Endodermal cell (in vitro differentiated cells): Measurements from ENCODE around the gene RAB41. TPM values are rescaled to one million over a fixed set of nuclear protein-coding genes. Genes with fewer than 3 reads are reported as not detected.

Experiments
- DNase-seq: peaks from one replicate; pipeline ENCODE4 v3.0.0-alpha.2; 2017
- H3K27ac ChIP-seq: 2 replicates; pipeline ENCODE4 v1.5.1; 2013; ENCODE audit warnings: mild to moderate bottlenecking, low read depth, low read length, moderate library complexity
- H3K27me3 ChIP-seq: 2 replicates; pipeline ENCODE4 v1.6.1; 2013; ENCODE audit warnings: mild to moderate bottlenecking, low read length, moderate library complexity; ENCODE audit not compliant: insufficient read depth, control insufficient read depth, poor library complexity, severe bottlenecking
- H3K36me3 ChIP-seq: 2 replicates; pipeline ENCODE4 v1.7.0; 2013; ENCODE audit warnings: mild to moderate bottlenecking, low read length, moderate library complexity; ENCODE audit not compliant: control insufficient read depth, insufficient read depth
- H3K4me1 ChIP-seq: one replicate; pipeline ENCODE4 v1.7.0; 2013; ENCODE audit warnings: low read length; ENCODE audit not compliant: control insufficient read depth, insufficient read depth
- H3K4me3 ChIP-seq: 2 replicates; pipeline ENCODE4 v1.5.1; 2013; ENCODE audit warnings: mild to moderate bottlenecking, low read length, moderate library complexity
- H3K9ac ChIP-seq: 2 replicates; pipeline ENCODE4 v1.6.1; 2013; ENCODE audit warnings: mild to moderate bottlenecking, low read length, moderate library complexity; ENCODE audit not compliant: poor library complexity, severe bottlenecking; ENCODE audit errors: extremely low read depth
- H3K9me3 ChIP-seq: 2 replicates; pipeline ENCODE4 v1.6.1; 2013; ENCODE audit warnings: mild to moderate bottlenecking, low read length, moderate library complexity; ENCODE audit not compliant: control insufficient read depth
- H3K27ac Mint-ChIP-seq: 2 replicates; pipeline ENCODE4 v1.8.0; 2020; ENCODE audit warnings: mixed read lengths
- H3K27me3 Mint-ChIP-seq: 2 replicates; pipeline ENCODE4 v1.8.0; 2021; ENCODE audit warnings: mild to moderate bottlenecking, mixed read lengths; ENCODE audit not compliant: insufficient read depth
- H3K36me3 Mint-ChIP-seq: 2 replicates; pipeline ENCODE4 v1.8.0; 2020; ENCODE audit warnings: low read depth, mixed read lengths
- H3K4me1 Mint-ChIP-seq: 2 replicates; pipeline ENCODE4 v1.8.0; 2020; ENCODE audit warnings: mixed read lengths
- H3K4me3 Mint-ChIP-seq: 2 replicates; pipeline ENCODE4 v1.8.0; 2020; ENCODE audit warnings: mild to moderate bottlenecking, moderate library complexity, mixed read lengths
- H3K9me3 Mint-ChIP-seq: 2 replicates; pipeline ENCODE4 v1.8.0; 2020; ENCODE audit warnings: mild to moderate bottlenecking, mixed read lengths
- CTCF ChIP-seq: fragments of 200-600 bp; sonication (generic); conservative IDR thresholded peaks from 2 replicates; pipeline ENCODE4 v1.5.0; 2021; ENCODE audit warnings: antibody characterized with exemption, mild to moderate bottlenecking
- WGBS, 2 experiments: methylation state at CpG; one replicate each; pipeline versions ENCODE4 v1.1.5 to v1.1.7; 2013; ENCODE audit warnings: missing lambda C conversion rate in 2 of 2, mixed read lengths in 1 of 2; ENCODE audit not compliant: insufficient coverage in 1 of 2, insufficient read length in 1 of 2; 5-methylcytosine and 5-hydroxymethylcytosine counted together
- total RNA-seq, 2 donors: library from RNA; stranded (reverse); fragmentation: NEBNext Ultra II Directional in 1 of 2; extraction: Animal tissue kit (Norgen Biotek cat#: 25700) in 1 of 2; gene quantifications; 2 replicates in 1 of 2; 3 replicates in 1 of 2; pipeline ENCODE4 v1.2.1, GENCODE V29; 2021

Gene RAB41
- total RNA-seq, 2 donors from 2014 or later, result not detected

- H3K27ac Mint-ChIP-seq, result no peak overlapping the region
- no peak overlapping the region for H3K9ac ChIP-seq
- H3K9me3 Mint-ChIP-seq, result peaks cover 63% of the 10 kb centered on the region
- peaks cover 2% of the 10 kb centered on the region for H3K4me1 ChIP-seq
- no peak overlapping the region for H3K4me3 ChIP-seq
- H3K27me3 Mint-ChIP-seq, result no peaks in the 10 kb centered on the region
- no peak overlapping the region for H3K27ac ChIP-seq
- no peak for TF ChIP-seq CTCF
- no peaks in the 10 kb centered on the region for H3K36me3 Mint-ChIP-seq
- no peak for DNase-seq
- no peaks in the 10 kb centered on the region for H3K27me3 ChIP-seq
- peaks cover 25% of the 10 kb centered on the region for H3K4me1 Mint-ChIP-seq
- H3K4me3 Mint-ChIP-seq, result no peak overlapping the region
- no peaks in the 10 kb centered on the region for H3K36me3 ChIP-seq
- H3K9me3 ChIP-seq, result no peaks in the 10 kb centered on the region
- 89 to 100% methylated on average over 1 to 2 of the region's 2 CpGs for WGBS, 2 experiments
These were observed 29.5 kb upstream of the RAB41 start for GRCh38 chrX:70252491-70252890.

DNA sequence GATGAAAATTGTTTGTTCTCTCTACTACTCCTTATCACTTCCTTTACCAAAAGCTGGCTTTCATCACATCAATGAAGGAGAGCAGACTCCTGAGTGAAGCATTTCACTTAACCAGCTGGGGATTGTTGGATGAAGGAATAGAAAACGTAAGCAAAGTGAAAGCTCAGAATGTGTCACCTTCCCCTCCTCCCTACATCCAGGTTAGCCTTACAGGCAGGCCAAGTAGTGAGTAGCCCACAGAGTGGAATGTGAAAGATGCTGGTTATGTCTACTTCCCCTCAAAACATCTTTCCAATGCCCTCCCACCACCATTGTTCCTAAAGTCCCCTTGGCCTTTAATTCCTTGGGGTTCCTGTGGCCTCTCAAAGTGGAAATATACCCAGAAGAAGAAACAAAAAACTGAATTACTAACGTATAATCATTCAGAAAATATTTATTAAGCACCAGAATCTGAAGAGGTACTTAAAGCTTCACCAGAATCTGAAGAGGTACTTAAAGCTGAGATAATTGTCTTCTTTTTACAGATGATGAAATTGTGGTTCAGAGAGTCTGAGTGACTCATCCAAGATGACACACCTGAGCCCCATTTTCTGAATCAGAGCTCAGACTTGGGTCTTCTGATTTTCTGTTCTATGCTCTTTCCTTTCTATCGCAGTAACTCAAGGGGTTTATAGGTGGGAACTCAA lies 28.5 kb upstream of the RAB41 start:
- Histone ChIP-seq H3K4me3 (no peak overlapping the region), H3K27me3 (no peaks in the 10 kb centered on the region), H3K9ac (no peak overlapping the region), H3K27ac (no peak overlapping the region), H3K4me1 (peaks cover 2% of the 10 kb centered on the region), H3K9me3 (no peaks in the 10 kb centered on the region), H3K36me3 (no peaks in the 10 kb centered on the region)
- WGBS, 2 experiments, result no CpG with 5 or more reads among the region's 3 CpGs
- no peak for DNase-seq
- no peak for TF ChIP-seq CTCF
- H3K4me3 Mint-ChIP-seq, result no peak overlapping the region
- H3K4me1 Mint-ChIP-seq, result peaks cover 25% of the 10 kb centered on the region
- no peak overlapping the region for H3K27ac Mint-ChIP-seq
- no peaks in the 10 kb centered on the region for H3K36me3 Mint-ChIP-seq
- peaks cover 63% of the 10 kb centered on the region for H3K9me3 Mint-ChIP-seq
- H3K27me3 Mint-ChIP-seq, result no peaks in the 10 kb centered on the region

- Histone ChIP-seq H3K36me3 (no peaks in the 10 kb centered on the region), H3K4me3 (no peak overlapping the region), H3K9me3 (no peaks in the 10 kb centered on the region), H3K9ac (no peak overlapping the region), H3K27ac (no peak overlapping the region), H3K27me3 (no peaks in the 10 kb centered on the region), H3K4me1 (peaks cover 2% of the 10 kb centered on the region)
- WGBS, 2 experiments, result 80 to 83% methylated on average over 1 of the region's 1 CpG
- H3K36me3 Mint-ChIP-seq, result no peaks in the 10 kb centered on the region
- H3K27ac Mint-ChIP-seq, result no peak overlapping the region
- no peaks in the 10 kb centered on the region for H3K27me3 Mint-ChIP-seq
- TF ChIP-seq CTCF, result no peak
- peaks cover 25% of the 10 kb centered on the region for H3K4me1 Mint-ChIP-seq
- no peak for DNase-seq
- no peak overlapping the region for H3K4me3 Mint-ChIP-seq
- peaks cover 66% of the 10 kb centered on the region for H3K9me3 Mint-ChIP-seq
These were observed 27.9 kb upstream of the RAB41 start for GRCh38 chrX:70254063-70254400.
